ENCODE measurements around the gene BNC2.

The BNC2 gene

GRCh38 chr9:16434526-16434925, 435.9 kb downstream of the BNC2 start:
- no peaks in the 10 kb centered on the region for H3K27me3 ChIP-seq (ENCODE audit: control insufficient read depth, insufficient read depth, low read length)

GRCh38 chr9:16433494-16433893, 437.0 kb downstream of the BNC2 start:
- H3K4me1 ChIP-seq: no peaks in the 10 kb centered on the region
- no peak overlapping the region for H2AFZ ChIP-seq
- no peak overlapping the region for H3K4me2 ChIP-seq (ENCODE audit: low read length)
- no peaks in the 10 kb centered on the region for H3K27me3 ChIP-seq (ENCODE audit: control insufficient read depth, insufficient read depth, low read length)
- TF ChIP-seq CTCF (IDR thresholded peaks at IDR 0.05): no peak
- no peaks in the 10 kb centered on the region for H3K79me2 ChIP-seq
- H3K9me3 ChIP-seq (ENCODE audit: control insufficient read depth, low read length): no peaks in the 10 kb centered on the region
- H3K36me3 ChIP-seq (ENCODE audit: control insufficient read depth, insufficient read depth, low read length): no peaks in the 10 kb centered on the region
- H3K4me3 ChIP-seq (ENCODE audit: low read depth, low read length): no peak overlapping the region
- no peak overlapping the region for H3K9ac ChIP-seq
- no peak overlapping the region for H3K27ac ChIP-seq

More at GRCh38 chr9:16434526-16434925, 435.9 kb downstream of the BNC2 start:
- Histone ChIP-seq H3K36me3 (ENCODE audit: control insufficient read depth, insufficient read depth, low read length) (no peaks in the 10 kb centered on the region), H3K27ac (no peak overlapping the region), H3K4me2 (ENCODE audit: low read length) (no peak overlapping the region), H3K4me3 (ENCODE audit: low read depth, low read length) (no peak overlapping the region), H3K79me2 (no peaks in the 10 kb centered on the region), H3K9ac (no peak overlapping the region), H3K9me3 (ENCODE audit: control insufficient read depth, low read length) (no peaks in the 10 kb centered on the region), H3K4me1 (no peaks in the 10 kb centered on the region), H2AFZ (no peak overlapping the region)
- TF ChIP-seq CTCF (IDR thresholded peaks at IDR 0.05): no peak

- Histone ChIP-seq H3K4me3 (ENCODE audit: low read depth, low read length) (no peak overlapping the region), H3K79me2 (no peaks in the 10 kb centered on the region), H3K4me1 (no peaks in the 10 kb centered on the region), H3K27ac (no peak overlapping the region), H3K9me3 (ENCODE audit: control insufficient read depth, low read length) (no peaks in the 10 kb centered on the region), H3K4me2 (ENCODE audit: low read length) (no peak overlapping the region), H3K36me3 (ENCODE audit: control insufficient read depth, insufficient read depth, low read length) (no peaks in the 10 kb centered on the region), H3K9ac (no peak overlapping the region), H3K27me3 (ENCODE audit: control insufficient read depth, insufficient read depth, low read length) (no peaks in the 10 kb centered on the region), H2AFZ (no peak overlapping the region)
- TF ChIP-seq CTCF (IDR thresholded peaks at IDR 0.05): no peak
Observed at GRCh38 chr9:16431666-16432392, 438.6 kb downstream of the BNC2 start.

- H3K36me3 ChIP-seq (ENCODE audit: control insufficient read depth, insufficient read depth, low read length): no peaks in the 10 kb centered on the region
- no peak overlapping the region for H2AFZ ChIP-seq
Observed at GRCh38 chr9:16429671-16430070, 440.8 kb downstream of the BNC2 start.

More at GRCh38 chr9:16429671-16430070, 440.8 kb downstream of the BNC2 start:
- Histone ChIP-seq H3K4me3 (ENCODE audit: low read depth, low read length) (no peak overlapping the region), H3K4me2 (ENCODE audit: low read length) (no peak overlapping the region), H3K9me3 (ENCODE audit: control insufficient read depth, low read length) (no peaks in the 10 kb centered on the region), H3K27me3 (ENCODE audit: control insufficient read depth, insufficient read depth, low read length) (no peaks in the 10 kb centered on the region), H3K9ac (no peak overlapping the region), H3K4me1 (no peaks in the 10 kb centered on the region), H3K27ac (no peak overlapping the region), H3K79me2 (no peaks in the 10 kb centered on the region)
- no peak for TF ChIP-seq CTCF (IDR thresholded peaks at IDR 0.05)

All from parathyroid adenoma (tissue), 2 donors.